GM23338 (cell line): ENCODE data around the gene PIK3C2G. TPM values are rescaled to one million over a fixed set of nuclear protein-coding genes. Genes with fewer than 3 reads are reported as not detected.

Experiments
- ATAC-seq: fragments of 200-7000 bp; cut with Tn5 transposase; 3 replicates; pipeline ENCODE4 v1.9.1; 2020
- DNase-seq: peaks from one replicate; pipeline ENCODE4 v3.0.0-alpha.2; 2015; ENCODE audit warnings: low spot score
- H2AFZ ChIP-seq: fragments of 200-600 bp; sonication (generic); 2 replicates; pipeline ENCODE4 v1.8.0; 2016; ENCODE audit warnings: antibody characterized with exemption, mild to moderate bottlenecking, moderate library complexity
- H3F3A ChIP-seq: fragments of 200-600 bp; sonication (generic); replicated peaks from 2 replicates; pipeline ENCODE4 v1.8.0; 2017; ENCODE audit warnings: antibody characterized with exemption, mixed run types, low read depth
- H3K27ac ChIP-seq: fragments of 200-600 bp; sonication (generic); 2 replicates; pipeline ENCODE4 v1.6.1; 2016; ENCODE audit warnings: low read depth
- H3K27me3 ChIP-seq: fragments of 200-600 bp; sonication (generic); 2 replicates; pipeline ENCODE4 v1.8.0; 2016; ENCODE audit warnings: mild to moderate bottlenecking, mixed run types, moderate library complexity; ENCODE audit not compliant: insufficient read depth
- H3K36me3 ChIP-seq: fragments of 200-600 bp; sonication (generic); 2 replicates; pipeline ENCODE4 v1.8.0; 2016; ENCODE audit warnings: mild to moderate bottlenecking; ENCODE audit not compliant: insufficient read depth
- H3K4me1 ChIP-seq: fragments of 200-600 bp; sonication (generic); 2 replicates; pipeline ENCODE4 v1.8.0; 2016; ENCODE audit warnings: mild to moderate bottlenecking, moderate library complexity; ENCODE audit not compliant: insufficient read depth
- H3K4me2 ChIP-seq: fragments of 200-600 bp; sonication (generic); 2 replicates; pipeline ENCODE4 v1.7.1; 2017; ENCODE audit warnings: mixed run types
- H3K4me3 ChIP-seq: fragments of 200-600 bp; sonication (generic); 2 replicates; pipeline ENCODE4 v1.6.1; 2016; ENCODE audit warnings: mixed run types
- H3K79me2 ChIP-seq: fragments of 200-600 bp; sonication (generic); replicated peaks from 2 replicates; pipeline ENCODE4 v1.8.0; 2017; ENCODE audit warnings: mild to moderate bottlenecking; ENCODE audit not compliant: insufficient read depth
- H3K9me2 ChIP-seq: fragments of 200-600 bp; sonication (generic); 2 replicates; pipeline ENCODE4 v1.8.0; 2017; ENCODE audit not compliant: insufficient read depth
- H4K20me1 ChIP-seq: fragments of 200-600 bp; sonication (generic); replicated peaks from 2 replicates; pipeline ENCODE4 v1.8.0; 2017; ENCODE audit warnings: mild to moderate bottlenecking; ENCODE audit not compliant: insufficient read depth
- H3K27ac Mint-ChIP-seq: 2 replicates; pipeline ENCODE4 v1.8.0; 2020; ENCODE audit warnings: inconsistent platforms, mild to moderate bottlenecking, moderate library complexity, mixed read lengths
- H3K27me3 Mint-ChIP-seq: 3 replicates; pipeline ENCODE4 v1.8.0; 2022; ENCODE audit warnings: low read depth, mild to moderate bottlenecking, moderate library complexity, mixed read lengths, inconsistent platforms; ENCODE audit not compliant: insufficient read depth, poor library complexity
- H3K36me3 Mint-ChIP-seq: 3 replicates; pipeline ENCODE4 v1.8.0; 2021; ENCODE audit warnings: low read depth, mild to moderate bottlenecking, inconsistent platforms, moderate library complexity, mixed read lengths
- H3K4me1 Mint-ChIP-seq: 3 replicates; pipeline ENCODE4 v1.8.0; 2020; ENCODE audit warnings: mild to moderate bottlenecking, inconsistent platforms, mixed read lengths
- H3K4me3 Mint-ChIP-seq: 3 replicates; pipeline ENCODE4 v1.8.0; 2021; ENCODE audit warnings: moderate library complexity, mild to moderate bottlenecking, inconsistent platforms, mixed read lengths
- H3K9me3 Mint-ChIP-seq: 3 replicates; pipeline ENCODE4 v1.8.0; 2020; ENCODE audit warnings: moderate library complexity, mild to moderate bottlenecking, inconsistent platforms, mixed read lengths
- CREB1 ChIP-seq: fragments of 250-450 bp; sonication (Bioruptor Pico); IDR thresholded peaks from 2 replicates; pipeline ENCODE4 v1.5.0; 2020; ENCODE audit warnings: low read depth, mild to moderate bottlenecking, moderate library complexity
- EZH2 ChIP-seq: fragments of 200-600 bp; sonication (generic); IDR thresholded peaks from one replicate; pipeline ENCODE4 v1.8.0; 2017; ENCODE audit warnings: antibody characterized with exemption, mild to moderate bottlenecking, low read depth; ENCODE audit not compliant: unreplicated experiment
- EZH2phosphoT487 ChIP-seq: fragments of 200-600 bp; sonication (generic); IDR thresholded peaks from one replicate; pipeline ENCODE4 v1.8.1; 2018; ENCODE audit warnings: antibody characterized with exemption; ENCODE audit not compliant: unreplicated experiment
- JUNB ChIP-seq: IDR thresholded peaks from one replicate; pipeline ENCODE4 v1.6.1; 2016; ENCODE audit warnings: antibody characterized with exemption; ENCODE audit not compliant: unreplicated experiment
- STAT1 ChIP-seq: IDR thresholded peaks from one replicate; pipeline ENCODE4 v1.6.1; 2016; ENCODE audit warnings: antibody characterized with exemption; ENCODE audit not compliant: unreplicated experiment
- ZNF114 ChIP-seq: fragments of 250-450 bp; sonication (Bioruptor Pico); IDR thresholded peaks from 2 replicates; pipeline ENCODE4 v1.5.0; 2020; ENCODE audit warnings: mild to moderate bottlenecking, moderate library complexity
- ZNF331 ChIP-seq: fragments of 250-450 bp; sonication (Bioruptor Pico); IDR thresholded peaks from 2 replicates; pipeline ENCODE4 v1.5.0; 2020; ENCODE audit warnings: low read depth, mild to moderate bottlenecking, moderate library complexity
- polyA plus RNA-seq: library from polyadenylated mRNA; unstranded; fragments of >200 nt; fragmentation: Nextera tagmentation; extraction: Ambion mirVana; gene quantifications from 2 replicates; pipeline ENCODE4 v1.2.1, GENCODE V29; 2016
- total RNA-seq: library from RNA; depleted of rRNA; stranded (reverse); fragments of >200 nt; shearing (Covaris generic); gene quantifications from 2 replicates; pipeline ENCODE4 v1.2.3, GENCODE V29; 2014
- TF ChIP-seq, protein P1 (sequence below): IDR thresholded peaks from one replicate; pipeline ENCODE4 v1.6.1; 2018; ENCODE audit warnings: antibody characterized with exemption; ENCODE audit not compliant: unreplicated experiment
- TF ChIP-seq, protein P2 (sequence below), 2 experiments: fragments of 200-600 bp in 1 of 2; sonication (generic) in 1 of 2; conservative IDR thresholded peaks; 2 replicates each; pipeline versions ENCODE4 v1.5.1 to v1.6.1; 2016 to 2017; ENCODE audit warnings: antibody characterized with exemption in 2 of 2, low read depth in 2 of 2, mild to moderate bottlenecking in 2 of 2, moderate library complexity in 1 of 2
- TF ChIP-seq, protein P3 (sequence below): fragments of 250-450 bp; sonication (Bioruptor Pico); IDR thresholded peaks from 2 replicates; pipeline ENCODE4 v1.5.0; 2020; ENCODE audit warnings: mild to moderate bottlenecking, moderate library complexity

The PIK3C2G gene
- total and polyA plus RNA-seq, 2 experiments from 2014 or later: not detected

DNA sequence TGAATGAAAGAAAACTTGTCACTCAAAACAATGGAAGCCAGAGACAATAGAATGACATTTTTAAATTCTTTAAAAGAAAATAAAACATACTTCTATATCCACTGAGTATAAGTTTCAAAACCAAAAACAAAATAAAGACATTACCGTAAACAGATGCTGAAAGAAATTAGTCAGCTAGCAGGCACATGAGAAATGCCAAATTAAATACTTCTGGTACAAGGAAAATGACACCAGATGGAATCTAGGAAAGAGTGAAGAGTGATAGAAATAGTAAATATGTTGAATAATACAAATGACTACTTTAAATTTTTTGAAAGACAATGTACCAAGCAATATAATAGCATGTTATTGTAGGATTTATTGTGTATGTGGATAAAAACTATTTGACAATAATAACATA lies 23.8 kb downstream of the PIK3C2G start (continued):
- TF ChIP-seq, protein P1, sequence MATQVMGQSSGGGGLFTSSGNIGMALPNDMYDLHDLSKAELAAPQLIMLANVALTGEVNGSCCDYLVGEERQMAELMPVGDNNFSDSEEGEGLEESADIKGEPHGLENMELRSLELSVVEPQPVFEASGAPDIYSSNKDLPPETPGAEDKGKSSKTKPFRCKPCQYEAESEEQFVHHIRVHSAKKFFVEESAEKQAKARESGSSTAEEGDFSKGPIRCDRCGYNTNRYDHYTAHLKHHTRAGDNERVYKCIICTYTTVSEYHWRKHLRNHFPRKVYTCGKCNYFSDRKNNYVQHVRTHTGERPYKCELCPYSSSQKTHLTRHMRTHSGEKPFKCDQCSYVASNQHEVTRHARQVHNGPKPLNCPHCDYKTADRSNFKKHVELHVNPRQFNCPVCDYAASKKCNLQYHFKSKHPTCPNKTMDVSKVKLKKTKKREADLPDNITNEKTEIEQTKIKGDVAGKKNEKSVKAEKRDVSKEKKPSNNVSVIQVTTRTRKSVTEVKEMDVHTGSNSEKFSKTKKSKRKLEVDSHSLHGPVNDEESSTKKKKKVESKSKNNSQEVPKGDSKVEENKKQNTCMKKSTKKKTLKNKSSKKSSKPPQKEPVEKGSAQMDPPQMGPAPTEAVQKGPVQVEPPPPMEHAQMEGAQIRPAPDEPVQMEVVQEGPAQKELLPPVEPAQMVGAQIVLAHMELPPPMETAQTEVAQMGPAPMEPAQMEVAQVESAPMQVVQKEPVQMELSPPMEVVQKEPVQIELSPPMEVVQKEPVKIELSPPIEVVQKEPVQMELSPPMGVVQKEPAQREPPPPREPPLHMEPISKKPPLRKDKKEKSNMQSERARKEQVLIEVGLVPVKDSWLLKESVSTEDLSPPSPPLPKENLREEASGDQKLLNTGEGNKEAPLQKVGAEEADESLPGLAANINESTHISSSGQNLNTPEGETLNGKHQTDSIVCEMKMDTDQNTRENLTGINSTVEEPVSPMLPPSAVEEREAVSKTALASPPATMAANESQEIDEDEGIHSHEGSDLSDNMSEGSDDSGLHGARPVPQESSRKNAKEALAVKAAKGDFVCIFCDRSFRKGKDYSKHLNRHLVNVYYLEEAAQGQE: no peak
- TF ChIP-seq ZNF331 (CRISPR knock-in tag) (no peak), EZH2 (no peak), ZNF114 (CRISPR knock-in tag) (no peak), EZH2phosphoT487 (no peak), CREB1 (CRISPR knock-in tag) (no peak), JUNB (no peak)

DNA sequence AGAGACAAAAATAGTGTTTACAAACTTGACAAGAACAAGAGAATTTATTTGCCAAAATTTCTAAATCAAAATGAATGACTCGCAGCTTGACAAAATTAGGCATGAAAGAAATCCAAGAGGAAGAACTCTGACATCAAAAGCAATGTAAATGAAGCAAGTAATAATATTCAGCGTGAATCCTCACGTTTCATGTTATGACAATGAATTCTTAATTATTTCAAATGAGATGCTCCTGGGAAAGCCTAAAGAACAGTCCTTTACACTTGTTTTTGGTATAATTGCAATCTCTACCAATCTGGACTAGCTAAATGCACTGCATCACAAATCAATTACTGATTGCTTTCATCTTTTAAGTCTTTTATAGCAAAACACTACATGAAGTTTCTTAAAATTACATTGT lies 29.1 kb downstream of the PIK3C2G start:
- Histone ChIP-seq H3K4me3 (no peak overlapping the region), H3K9me2 (no peaks in the 10 kb centered on the region), H3K36me3 (no peaks in the 10 kb centered on the region), H3K27ac (no peak overlapping the region), H3K4me1 (peaks cover 11% of the 10 kb centered on the region), H2AFZ (no peak overlapping the region), H3K79me2 (no peaks in the 10 kb centered on the region), H4K20me1 (no peaks in the 10 kb centered on the region), H3K4me2 (no peak overlapping the region), H3K27me3 (no peaks in the 10 kb centered on the region), H3F3A (no peaks in the 10 kb centered on the region)
- 0 out of 2 replicates have a peak overlapping the region, but pooled peaks have one; percentile 11 for H3K27ac Mint-ChIP-seq
- H3K27me3 Mint-ChIP-seq: no peaks in the 10 kb centered on the region
- H3K4me3 Mint-ChIP-seq: no peak overlapping the region
- DNase-seq: no peak
- peaks cover 4% of the 10 kb centered on the region; the same call in 1 of the 3 replicates for H3K36me3 Mint-ChIP-seq
- peaks cover 19% of the 10 kb centered on the region; the same call in 2 of the 3 replicates for H3K4me1 Mint-ChIP-seq
- ATAC-seq: no peak
- peaks cover 4% of the 10 kb centered on the region; the same call in 2 of the 3 replicates for H3K9me3 Mint-ChIP-seq
- TF ChIP-seq, protein P2, sequence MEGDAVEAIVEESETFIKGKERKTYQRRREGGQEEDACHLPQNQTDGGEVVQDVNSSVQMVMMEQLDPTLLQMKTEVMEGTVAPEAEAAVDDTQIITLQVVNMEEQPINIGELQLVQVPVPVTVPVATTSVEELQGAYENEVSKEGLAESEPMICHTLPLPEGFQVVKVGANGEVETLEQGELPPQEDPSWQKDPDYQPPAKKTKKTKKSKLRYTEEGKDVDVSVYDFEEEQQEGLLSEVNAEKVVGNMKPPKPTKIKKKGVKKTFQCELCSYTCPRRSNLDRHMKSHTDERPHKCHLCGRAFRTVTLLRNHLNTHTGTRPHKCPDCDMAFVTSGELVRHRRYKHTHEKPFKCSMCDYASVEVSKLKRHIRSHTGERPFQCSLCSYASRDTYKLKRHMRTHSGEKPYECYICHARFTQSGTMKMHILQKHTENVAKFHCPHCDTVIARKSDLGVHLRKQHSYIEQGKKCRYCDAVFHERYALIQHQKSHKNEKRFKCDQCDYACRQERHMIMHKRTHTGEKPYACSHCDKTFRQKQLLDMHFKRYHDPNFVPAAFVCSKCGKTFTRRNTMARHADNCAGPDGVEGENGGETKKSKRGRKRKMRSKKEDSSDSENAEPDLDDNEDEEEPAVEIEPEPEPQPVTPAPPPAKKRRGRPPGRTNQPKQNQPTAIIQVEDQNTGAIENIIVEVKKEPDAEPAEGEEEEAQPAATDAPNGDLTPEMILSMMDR (conservative IDR thresholded peaks at IDR 0.05; ENCODE audit: low read depth in 2 of 2): no peak
- no peak for TF ChIP-seq CREB1 (CRISPR knock-in tag)
- no peak for TF ChIP-seq STAT1
- no peak for TF ChIP-seq ZNF114 (CRISPR knock-in tag)
- TF ChIP-seq, protein P3, sequence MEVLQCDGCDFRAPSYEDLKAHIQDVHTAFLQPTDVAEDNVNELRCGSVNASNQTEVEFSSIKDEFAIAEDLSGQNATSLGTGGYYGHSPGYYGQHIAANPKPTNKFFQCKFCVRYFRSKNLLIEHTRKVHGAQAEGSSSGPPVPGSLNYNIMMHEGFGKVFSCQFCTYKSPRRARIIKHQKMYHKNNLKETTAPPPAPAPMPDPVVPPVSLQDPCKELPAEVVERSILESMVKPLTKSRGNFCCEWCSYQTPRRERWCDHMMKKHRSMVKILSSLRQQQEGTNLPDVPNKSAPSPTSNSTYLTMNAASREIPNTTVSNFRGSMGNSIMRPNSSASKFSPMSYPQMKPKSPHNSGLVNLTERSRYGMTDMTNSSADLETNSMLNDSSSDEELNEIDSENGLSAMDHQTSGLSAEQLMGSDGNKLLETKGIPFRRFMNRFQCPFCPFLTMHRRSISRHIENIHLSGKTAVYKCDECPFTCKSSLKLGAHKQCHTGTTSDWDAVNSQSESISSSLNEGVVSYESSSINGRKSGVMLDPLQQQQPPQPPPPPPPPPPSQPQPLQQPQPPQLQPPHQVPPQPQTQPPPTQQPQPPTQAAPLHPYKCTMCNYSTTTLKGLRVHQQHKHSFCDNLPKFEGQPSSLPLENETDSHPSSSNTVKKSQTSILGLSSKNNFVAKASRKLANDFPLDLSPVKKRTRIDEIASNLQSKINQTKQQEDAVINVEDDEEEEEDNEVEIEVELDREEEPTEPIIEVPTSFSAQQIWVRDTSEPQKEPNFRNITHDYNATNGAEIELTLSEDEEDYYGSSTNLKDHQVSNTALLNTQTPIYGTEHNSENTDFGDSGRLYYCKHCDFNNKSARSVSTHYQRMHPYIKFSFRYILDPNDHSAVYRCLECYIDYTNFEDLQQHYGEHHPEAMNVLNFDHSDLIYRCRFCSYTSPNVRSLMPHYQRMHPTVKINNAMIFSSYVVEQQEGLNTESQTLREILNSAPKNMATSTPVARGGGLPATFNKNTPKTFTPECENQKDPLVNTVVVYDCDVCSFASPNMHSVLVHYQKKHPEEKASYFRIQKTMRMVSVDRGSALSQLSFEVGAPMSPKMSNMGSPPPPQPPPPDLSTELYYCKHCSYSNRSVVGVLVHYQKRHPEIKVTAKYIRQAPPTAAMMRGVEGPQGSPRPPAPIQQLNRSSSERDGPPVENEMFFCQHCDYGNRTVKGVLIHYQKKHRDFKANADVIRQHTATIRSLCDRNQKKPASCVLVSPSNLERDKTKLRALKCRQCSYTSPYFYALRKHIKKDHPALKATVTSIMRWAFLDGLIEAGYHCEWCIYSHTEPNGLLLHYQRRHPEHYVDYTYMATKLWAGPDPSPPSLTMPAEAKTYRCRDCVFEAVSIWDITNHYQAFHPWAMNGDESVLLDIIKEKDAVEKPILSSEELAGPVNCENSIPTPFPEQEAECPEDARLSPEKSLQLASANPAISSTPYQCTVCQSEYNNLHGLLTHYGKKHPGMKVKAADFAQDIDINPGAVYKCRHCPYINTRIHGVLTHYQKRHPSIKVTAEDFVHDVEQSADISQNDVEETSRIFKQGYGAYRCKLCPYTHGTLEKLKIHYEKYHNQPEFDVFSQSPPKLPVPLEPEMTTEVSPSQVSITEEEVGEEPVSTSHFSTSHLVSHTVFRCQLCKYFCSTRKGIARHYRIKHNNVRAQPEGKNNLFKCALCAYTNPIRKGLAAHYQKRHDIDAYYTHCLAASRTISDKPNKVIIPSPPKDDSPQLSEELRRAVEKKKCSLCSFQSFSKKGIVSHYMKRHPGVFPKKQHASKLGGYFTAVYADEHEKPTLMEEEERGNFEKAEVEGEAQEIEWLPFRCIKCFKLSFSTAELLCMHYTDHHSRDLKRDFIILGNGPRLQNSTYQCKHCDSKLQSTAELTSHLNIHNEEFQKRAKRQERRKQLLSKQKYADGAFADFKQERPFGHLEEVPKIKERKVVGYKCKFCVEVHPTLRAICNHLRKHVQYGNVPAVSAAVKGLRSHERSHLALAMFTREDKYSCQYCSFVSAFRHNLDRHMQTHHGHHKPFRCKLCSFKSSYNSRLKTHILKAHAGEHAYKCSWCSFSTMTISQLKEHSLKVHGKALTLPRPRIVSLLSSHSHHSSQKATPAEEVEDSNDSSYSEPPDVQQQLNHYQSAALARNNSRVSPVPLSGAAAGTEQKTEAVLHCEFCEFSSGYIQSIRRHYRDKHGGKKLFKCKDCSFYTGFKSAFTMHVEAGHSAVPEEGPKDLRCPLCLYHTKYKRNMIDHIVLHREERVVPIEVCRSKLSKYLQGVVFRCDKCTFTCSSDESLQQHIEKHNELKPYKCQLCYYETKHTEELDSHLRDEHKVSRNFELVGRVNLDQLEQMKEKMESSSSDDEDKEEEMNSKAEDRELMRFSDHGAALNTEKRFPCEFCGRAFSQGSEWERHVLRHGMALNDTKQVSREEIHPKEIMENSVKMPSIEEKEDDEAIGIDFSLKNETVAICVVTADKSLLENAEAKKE (CRISPR knock-in tag): no peak
- TF ChIP-seq JUNB: no peak
- TF ChIP-seq EZH2phosphoT487: no peak
